NCI-H128 (cell line): ENCODE results near the gene CAB39L.
"Not testable (repeated sequence)": the region's sequence is repeated elsewhere in the genome, so short reads cannot be mapped to it uniquely, and the experiment has no call there.

Experiments used
- DNase-seq: peaks from one replicate; lab custom pipeline; 2025; ENCODE audit not compliant: unreplicated experiment; lab: John Stamatoyannopoulos, UW

CAB39L gene

DNA sequence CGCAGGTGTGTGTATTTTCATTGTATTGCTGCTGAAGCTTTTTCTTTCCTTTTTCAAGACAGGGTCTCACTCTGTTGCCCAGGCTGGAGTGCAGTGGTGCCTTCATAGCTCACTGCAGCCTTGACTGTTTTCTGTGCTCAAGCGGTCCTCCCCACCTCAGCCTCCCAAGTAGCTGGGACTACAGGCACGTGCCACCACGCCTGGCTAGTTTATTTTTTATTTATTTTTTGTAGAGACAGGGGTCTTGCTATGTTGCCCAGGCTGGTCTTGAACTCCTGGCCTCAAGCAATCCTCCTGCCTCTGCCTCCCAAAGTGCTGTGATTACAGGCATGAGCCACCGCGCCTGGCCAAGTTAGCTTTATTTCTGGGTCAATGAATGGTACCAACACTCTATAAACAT is 149.1 kb downstream of the CAB39L start:
- not testable (repeated sequence) for DNase-seq

DNA sequence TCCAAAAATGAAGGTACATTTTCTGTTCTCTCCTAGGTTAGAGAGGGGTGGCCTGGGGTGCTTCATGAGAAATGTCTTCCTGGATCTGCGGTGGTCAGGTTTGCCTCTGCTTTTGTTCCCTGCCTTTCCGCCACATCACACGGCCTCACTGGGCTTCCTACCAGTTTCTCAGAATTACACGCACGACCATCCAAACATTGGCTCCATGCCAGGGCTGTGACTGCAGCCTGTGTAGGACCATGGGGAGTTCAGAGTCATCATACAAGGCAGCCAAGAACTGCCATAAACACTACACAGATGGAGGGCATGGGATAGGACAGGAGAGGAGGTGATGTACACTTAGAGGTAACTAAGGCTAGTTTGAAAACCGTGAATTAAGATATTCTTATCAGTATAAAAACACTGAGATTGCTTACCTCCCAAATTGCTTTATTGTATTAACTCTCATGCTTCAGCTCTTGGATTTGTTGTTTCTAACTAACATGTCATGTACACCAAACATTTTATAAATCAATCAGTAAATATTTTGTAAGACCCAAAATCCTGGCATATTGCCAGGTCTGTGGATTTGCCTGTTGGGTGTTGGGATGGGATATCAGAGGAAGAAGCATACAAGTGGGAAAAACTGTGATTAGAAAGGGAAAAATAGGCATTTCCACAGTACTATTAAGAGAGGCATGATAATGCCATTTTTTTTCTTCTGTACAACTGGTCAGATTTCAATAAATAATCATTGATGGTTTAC is 150.9 kb downstream of the CAB39L start:
- DNase-seq: no peak

DNA sequence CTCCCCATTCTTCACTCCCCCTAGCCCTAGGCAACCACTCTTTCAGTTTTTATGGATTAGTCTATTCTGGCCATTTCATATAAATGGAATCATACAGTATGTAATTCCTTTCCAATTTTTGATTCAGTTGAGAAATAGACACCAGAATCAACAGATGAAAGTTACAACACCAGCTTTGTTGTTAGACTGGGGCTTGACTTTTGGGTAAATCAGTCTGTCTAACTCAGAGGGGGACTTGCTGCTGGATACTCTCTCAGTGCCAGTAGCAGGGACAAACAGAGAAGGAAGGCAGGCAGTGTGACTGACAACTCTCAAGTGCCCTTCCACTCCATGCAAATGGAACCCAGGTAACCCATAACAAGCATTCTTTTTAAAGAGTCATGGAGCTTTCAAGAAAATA is 155.4 kb downstream of the CAB39L start:
- no peak for DNase-seq

DNA sequence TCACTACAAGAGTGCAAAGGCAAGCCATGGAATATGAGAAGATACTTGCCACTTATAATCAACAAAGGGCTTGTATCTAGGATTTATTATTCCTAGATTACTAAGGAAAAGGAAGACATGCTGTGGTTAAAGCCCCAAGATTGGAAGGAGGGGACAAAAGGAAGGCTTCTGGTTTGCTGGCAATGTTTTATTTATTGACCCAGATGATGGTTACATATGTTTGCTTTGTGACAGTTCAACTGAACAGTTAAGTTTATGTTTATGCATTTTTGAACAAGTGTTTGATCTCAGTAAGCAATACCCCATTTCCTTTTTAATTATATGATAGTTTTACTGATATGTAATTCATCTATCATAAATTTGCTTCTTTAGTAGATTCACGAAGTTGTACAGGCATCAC is 155.9 kb downstream of the CAB39L start:
- no peak for DNase-seq

DNA sequence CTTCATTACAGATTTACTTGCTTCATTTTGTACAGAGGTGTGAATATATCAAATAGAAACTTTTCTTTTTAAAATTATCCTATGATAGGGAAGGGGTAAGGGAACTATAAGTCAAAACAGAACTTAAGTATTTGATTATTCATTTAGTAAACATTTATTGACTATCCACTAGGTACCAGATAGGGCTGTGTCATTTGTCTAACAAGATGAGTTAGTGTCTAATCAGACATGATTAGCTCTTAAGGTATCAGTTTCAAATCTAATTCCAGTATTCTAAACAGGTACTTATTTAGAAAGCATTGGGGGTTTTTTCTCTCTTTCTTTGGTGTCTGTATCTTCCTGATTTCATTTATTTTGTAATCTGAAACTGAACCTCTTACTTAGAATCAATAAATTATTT is 164.0 kb downstream of the CAB39L start:
- no peak for DNase-seq

DNA sequence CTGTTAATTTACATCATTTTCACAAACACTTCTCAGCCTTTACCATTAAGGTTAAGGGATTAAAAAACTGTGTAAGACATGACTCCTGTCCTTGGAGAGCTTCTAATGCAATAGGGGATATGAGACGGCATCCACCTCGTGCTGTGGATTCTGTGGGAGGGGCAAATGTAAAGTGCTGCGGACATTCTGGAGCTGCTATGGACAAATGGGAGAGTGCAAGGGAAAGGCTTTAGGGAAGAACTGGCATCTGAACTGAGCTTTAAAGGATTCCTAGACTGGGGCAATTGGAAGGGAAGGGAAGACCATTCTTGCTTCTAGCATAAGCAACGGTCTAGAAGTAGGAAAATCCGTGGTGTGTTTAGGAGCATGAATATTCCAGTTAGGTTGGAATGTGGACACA is 164.8 kb downstream of the CAB39L start:
- no peak for DNase-seq

DNA sequence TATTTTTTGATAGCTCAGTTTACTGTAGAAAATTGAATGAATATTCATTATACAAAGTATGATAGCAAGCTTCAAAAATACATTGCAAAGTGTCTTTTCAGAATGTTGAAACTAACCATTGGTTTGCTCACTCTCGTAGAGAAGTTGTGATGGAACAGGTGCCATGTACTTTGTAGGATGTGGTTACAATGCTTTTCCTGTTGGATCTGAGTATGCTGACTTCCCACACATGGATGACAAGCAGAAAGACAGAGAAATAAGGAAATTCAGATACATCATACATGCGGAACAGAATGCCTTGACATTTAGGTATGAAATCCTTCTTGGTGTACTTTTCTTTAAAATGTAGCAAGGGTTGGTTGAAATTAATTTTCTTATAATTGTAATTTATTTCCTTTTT is 165.7 kb downstream of the CAB39L start:
- DNase-seq: no peak

DNA sequence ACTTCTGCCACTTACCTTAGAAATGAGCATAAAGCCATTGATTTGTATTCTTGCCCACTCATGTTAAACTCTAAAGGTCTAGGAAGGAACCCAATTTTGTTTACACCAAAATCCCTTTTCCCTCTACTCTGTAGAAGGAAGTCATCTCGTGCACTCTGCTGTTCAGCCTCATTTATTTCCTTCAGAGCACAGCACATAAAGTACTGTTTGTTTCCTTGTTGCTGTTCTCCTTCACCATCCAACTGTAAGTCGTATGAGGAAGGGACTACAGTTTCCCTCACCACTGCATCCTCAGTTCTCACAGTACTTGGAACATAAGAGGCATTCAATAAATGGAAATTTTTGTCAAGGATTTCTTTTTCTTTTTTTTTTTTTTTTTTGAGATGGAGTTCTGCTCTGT is 171.6 kb downstream of the CAB39L start:
- DNase-seq: no peak

DNA sequence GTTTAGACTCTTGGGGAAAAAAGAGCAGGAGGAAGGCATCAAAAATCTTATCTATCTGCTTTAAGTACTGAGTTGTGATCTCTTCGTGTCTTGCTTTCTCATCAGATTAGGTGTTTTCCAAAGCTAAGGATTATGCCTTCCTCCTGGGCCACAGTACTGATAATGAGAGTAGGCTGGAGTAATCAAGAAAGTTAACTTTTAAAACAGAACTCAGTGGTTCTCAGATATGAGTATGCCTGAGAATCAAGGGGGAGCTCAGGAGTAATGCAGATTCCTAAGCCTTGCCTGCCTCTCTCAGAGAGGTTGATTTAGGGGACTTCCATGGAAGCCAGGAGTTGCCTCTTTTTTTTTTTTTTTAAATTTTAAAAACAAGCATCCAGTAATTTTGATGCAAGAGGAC is 172.6 kb downstream of the CAB39L start:
- DNase-seq: no peak

DNA sequence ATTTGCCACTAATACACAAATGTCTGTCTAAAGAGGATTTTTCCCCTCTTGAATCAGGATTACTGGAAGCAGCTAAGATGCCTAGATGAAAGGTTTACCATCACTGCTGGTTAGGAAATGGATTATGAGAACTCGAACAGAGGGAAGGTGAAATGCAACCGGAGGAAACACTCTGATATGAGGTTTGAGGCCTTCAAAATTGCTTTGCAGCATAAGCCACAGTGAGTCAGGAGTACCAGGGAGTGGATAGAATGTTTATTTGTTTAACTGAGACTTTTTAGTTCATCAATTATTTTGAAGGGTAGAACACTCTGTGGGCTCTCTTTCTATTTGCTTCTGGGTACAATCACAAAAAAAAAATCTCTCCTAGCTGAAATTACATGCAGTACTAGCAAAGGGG is 178.0 kb downstream of the CAB39L start:
- no peak for DNase-seq

DNA sequence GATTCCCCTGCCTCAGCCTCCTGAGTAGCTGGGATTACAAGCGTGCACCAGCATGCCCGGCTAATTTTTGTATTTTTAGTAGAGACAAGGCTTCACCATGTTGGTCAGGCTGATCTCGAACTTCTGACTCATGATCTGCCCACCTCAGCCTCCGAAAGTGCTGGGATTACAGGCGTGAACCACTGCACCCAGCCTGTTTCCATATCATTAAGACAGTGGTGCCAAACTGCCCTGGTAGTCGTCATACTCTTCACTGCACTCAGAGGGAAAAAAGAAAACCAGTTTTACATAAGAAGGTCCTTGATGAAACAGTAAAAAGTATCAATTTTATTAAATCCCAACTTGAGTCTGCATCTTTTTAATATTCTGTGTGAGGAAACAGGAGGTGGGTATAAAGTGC is 181.2 kb downstream of the CAB39L start:
- no peak for DNase-seq

DNA sequence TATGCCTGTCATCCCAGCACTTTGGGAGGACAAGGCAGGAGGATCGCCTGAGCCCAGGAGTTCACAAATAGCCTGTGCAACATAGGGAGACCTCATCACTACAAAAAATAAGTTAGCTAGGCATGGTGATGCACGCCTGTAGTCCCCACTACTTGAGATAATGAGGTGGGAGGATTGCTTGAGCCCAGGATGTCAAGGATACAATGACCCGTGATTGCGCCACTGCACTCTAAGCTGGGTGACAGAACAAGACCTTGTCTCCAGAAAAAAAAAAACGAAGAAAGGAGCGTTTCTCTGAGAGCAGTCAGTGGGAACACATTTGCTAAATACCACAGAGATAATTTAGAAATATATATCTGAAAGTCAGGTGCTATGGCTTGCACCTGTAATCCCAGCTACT is 184.3 kb downstream of the CAB39L start:
- DNase-seq: no peak
